Ascending aorta (tissue), 2 donors: Measurements from ENCODE around the gene TMEM151B. TPM values are rescaled to one million over a fixed set of nuclear protein-coding genes. Genes with fewer than 3 reads are reported as not detected.

ENCODE experiments used
- DNase-seq, 2 donors: peaks; one replicate each; pipeline ENCODE4 v3.0.0-alpha.2; 2019; ENCODE audit warnings: low spot score in 2 of 2
- H3K27ac ChIP-seq, 2 donors: fragments of 200-600 bp; sonication (generic); one replicate each; pipeline ENCODE4 v1.5.1; 2016 to 2017; ENCODE audit warnings: mild to moderate bottlenecking in 1 of 2
- H3K27me3 ChIP-seq: fragments of 200-600 bp; sonication (generic); one replicate; pipeline ENCODE4 v1.5.1; 2017
- H3K36me3 ChIP-seq, 2 donors: fragments of 200-600 bp; sonication (generic); one replicate each; pipeline ENCODE4 v1.5.1; 2016
- H3K4me1 ChIP-seq, 2 donors: fragments of 200-600 bp; sonication (generic); one replicate each; pipeline ENCODE4 v1.5.1; 2016 to 2017; ENCODE audit warnings: mild to moderate bottlenecking in 1 of 2
- H3K4me3 ChIP-seq, 2 donors: fragments of 200-600 bp; sonication (generic); one replicate each; pipeline ENCODE4 v1.5.1; 2016 to 2017; ENCODE audit warnings: mild to moderate bottlenecking in 1 of 2
- H3K9me3 ChIP-seq, 2 donors: fragments of 200-600 bp; sonication (generic); one replicate each; pipeline ENCODE4 v1.5.1; 2016
- intact Hi-C: fragments of 100-400 bp; cut with DNase I; formaldehyde crosslinking; loops from one replicate; pipeline ENCODE4 v1.15.1; 2023
- total RNA-seq: library from RNA; depleted of rRNA; stranded (reverse); fragments of >200 nt; gene quantifications from one replicate; pipeline ENCODE4 v1.1.0, GENCODE V29; 2016
- TF ChIP-seq, protein P1 (sequence below), 3 experiments: fragments of 200-600 bp in 2 of 3; fragments of 450-650 bp in 1 of 3; sonication (generic) in 2 of 3; IDR thresholded peaks; one replicate each; pipeline ENCODE4 v1.5.1; 2016 to 2019; ENCODE audit warnings: antibody characterized with exemption in 3 of 3, mild to moderate bottlenecking in 1 of 3, moderate library complexity in 1 of 3

Gene TMEM151B
- total RNA-seq, 1 donor from 2014 or later: not detected

DNA sequence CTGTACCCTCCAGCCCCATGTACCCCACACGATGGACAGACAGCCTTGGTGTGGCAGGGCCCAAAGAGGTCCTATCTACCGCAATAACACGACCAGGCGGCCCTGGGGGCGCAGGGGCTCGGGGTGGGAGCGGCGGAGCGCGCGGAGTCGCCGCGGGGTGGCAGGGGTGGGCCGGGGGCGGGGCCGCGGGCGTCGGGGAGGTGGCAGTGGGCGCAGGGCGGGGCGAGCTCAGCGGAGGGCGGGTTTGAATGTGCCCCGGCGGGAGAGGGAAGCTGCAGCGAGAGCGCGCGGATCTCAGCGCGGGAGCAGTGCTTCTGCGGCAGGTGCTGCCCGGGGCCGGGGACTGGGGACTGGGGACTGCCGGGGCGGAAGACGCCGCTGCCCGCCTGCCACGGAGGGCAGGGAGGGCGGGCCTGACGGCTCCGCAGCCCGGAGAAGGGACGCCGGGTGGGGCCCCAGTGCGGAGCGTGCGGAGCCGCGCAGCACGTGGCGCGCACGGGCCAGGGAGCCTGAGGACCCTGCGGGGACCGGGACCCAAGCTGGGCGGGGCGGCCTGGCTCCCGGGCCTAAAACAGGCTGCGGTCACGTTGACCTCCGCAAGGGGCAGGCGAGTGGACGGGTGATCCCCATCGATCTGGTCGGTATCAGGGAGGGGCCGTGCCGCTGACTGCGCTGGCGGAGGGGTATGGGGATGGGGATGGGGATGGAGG is 46.8 kb upstream of the TMEM151B start, which contains the start of gene SLC29A1:
SLC29A1 (plus strand) TSS at position 277 of the 710 bp plus-strand sequence. CDS start 3,719 bp downstream, outside the sequence.
- Histone ChIP-seq H3K36me3 (peaks cover 0 to 5% of the 10 kb centered on the region in 2 donors), H3K9me3 (no peaks in the 10 kb centered on the region), H3K4me3 (peak within 1 kb of the TSS; percentile 71 to 94), H3K27ac (peak within 1 kb of the TSS; percentile 95 to 99), H3K4me1 (peaks cover 45 to 66% of the 10 kb centered on the region in 2 donors), H3K27me3 (no peaks in the 10 kb centered on the region)
- DNase-seq: peak in 1 of 2 donors; percentile 82
- intact Hi-C loops: loop anchor here (1.0 to 5.0 kb wide), 4 partner anchors 11 to 96 kb away; partner anchors contain the start of genes MRPL14, SLC35B2 and TMEM63B
- TF ChIP-seq, protein P1, sequence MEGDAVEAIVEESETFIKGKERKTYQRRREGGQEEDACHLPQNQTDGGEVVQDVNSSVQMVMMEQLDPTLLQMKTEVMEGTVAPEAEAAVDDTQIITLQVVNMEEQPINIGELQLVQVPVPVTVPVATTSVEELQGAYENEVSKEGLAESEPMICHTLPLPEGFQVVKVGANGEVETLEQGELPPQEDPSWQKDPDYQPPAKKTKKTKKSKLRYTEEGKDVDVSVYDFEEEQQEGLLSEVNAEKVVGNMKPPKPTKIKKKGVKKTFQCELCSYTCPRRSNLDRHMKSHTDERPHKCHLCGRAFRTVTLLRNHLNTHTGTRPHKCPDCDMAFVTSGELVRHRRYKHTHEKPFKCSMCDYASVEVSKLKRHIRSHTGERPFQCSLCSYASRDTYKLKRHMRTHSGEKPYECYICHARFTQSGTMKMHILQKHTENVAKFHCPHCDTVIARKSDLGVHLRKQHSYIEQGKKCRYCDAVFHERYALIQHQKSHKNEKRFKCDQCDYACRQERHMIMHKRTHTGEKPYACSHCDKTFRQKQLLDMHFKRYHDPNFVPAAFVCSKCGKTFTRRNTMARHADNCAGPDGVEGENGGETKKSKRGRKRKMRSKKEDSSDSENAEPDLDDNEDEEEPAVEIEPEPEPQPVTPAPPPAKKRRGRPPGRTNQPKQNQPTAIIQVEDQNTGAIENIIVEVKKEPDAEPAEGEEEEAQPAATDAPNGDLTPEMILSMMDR (IDR thresholded peaks at IDR 0.05): peak in 1 of 3 experiments; percentile 6

DNA sequence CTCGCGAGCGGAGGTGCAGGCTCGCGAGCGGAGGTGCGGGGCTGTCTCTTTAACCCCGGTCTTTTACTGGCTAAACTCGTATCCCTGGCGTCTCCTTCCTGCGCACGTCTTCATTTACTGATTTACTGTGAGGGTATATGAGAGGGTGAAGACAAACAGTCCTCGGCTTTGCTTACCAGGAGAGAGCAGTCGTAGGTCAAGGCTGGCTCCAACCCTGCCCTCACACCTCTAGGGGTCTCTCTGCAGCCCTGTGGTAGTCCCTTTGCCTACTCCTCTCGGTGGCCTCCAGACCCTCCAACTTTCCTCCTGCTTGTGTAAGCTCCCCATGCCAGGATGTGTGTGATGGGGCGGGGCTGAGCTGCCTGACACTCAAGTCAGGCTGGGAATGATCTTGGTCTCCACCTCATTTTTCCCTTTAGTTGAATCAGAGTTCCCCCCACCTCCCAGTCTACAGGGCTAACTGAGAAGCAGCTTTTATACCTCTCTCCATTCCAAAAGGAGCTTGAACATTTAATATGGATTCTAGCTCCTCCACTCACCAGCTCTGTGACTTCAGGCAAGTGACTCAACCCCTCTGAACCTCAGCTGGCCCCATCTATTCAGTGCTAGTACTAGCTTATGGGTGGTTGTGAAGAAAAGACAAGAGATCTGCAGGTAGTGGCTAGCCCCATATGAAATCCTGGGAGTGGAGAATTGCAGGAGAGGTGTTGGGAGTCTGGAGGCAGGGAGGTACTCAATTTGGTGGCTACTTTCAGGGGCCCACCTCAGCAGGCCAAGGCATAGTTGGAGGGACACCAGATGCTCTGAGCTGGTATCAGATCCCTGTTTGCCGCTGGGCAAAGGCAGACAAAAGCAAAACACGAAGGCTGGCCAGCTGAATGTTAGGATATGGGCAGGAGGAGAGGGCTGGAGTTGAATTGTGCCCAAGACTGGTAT is 46.0 kb upstream of the TMEM151B start:
- peaks cover 45 to 67% of the 10 kb centered on the region in 2 donors for H3K4me1 ChIP-seq
- H3K27ac ChIP-seq: peak overlapping the region; percentile 95 to 99
- intact Hi-C loops: loop anchor here (5.0 kb wide), 1 partner anchor 97 kb away; the partner anchor contains the start of genes MRPL14 and TMEM63B
- peaks cover 2 to 13% of the 10 kb centered on the region in 2 donors for H3K36me3 ChIP-seq
- TF ChIP-seq, protein P1 (IDR thresholded peaks at IDR 0.05): no peak
- DNase-seq: peak in 1 of 2 donors; percentile 74
- H3K27me3 ChIP-seq: no peaks in the 10 kb centered on the region
- H3K4me3 ChIP-seq: peak overlapping the region; percentile 71 to 94
- H3K9me3 ChIP-seq: no peaks in the 10 kb centered on the region

DNA sequence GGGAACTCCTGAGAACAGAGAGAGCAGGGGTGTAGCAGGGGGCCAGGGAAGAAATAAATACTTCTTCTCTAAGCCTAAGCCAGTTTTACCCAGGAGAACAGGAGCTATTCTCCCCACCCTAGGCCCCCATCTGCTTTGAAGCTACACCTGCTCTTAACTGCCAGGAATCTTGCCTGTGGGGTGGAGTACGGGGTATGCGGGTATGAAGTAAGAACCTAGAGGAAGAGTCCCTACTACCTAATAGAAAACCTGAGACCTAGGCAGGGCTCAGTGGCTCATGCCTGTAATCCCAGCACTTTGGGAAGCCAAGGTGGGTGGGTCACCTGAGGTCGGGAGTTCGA is 45.3 kb upstream of the TMEM151B start:
- DNase-seq: no peak
- H3K4me1 ChIP-seq: peaks cover 45 to 64% of the 10 kb centered on the region in 2 donors
- H3K36me3 ChIP-seq: peaks cover 8 to 19% of the 10 kb centered on the region in 2 donors
- TF ChIP-seq, protein P1 (IDR thresholded peaks at IDR 0.05): no peak
- intact Hi-C loops: loop anchor here (5.0 kb wide), 1 partner anchor 98 kb away; the partner anchor contains the start of genes MRPL14 and TMEM63B
- peak overlapping the region; percentile 71 to 94 for H3K4me3 ChIP-seq
- no peaks in the 10 kb centered on the region for H3K9me3 ChIP-seq
- H3K27me3 ChIP-seq: no peaks in the 10 kb centered on the region
- peak overlapping the region; percentile 95 to 99 for H3K27ac ChIP-seq

DNA sequence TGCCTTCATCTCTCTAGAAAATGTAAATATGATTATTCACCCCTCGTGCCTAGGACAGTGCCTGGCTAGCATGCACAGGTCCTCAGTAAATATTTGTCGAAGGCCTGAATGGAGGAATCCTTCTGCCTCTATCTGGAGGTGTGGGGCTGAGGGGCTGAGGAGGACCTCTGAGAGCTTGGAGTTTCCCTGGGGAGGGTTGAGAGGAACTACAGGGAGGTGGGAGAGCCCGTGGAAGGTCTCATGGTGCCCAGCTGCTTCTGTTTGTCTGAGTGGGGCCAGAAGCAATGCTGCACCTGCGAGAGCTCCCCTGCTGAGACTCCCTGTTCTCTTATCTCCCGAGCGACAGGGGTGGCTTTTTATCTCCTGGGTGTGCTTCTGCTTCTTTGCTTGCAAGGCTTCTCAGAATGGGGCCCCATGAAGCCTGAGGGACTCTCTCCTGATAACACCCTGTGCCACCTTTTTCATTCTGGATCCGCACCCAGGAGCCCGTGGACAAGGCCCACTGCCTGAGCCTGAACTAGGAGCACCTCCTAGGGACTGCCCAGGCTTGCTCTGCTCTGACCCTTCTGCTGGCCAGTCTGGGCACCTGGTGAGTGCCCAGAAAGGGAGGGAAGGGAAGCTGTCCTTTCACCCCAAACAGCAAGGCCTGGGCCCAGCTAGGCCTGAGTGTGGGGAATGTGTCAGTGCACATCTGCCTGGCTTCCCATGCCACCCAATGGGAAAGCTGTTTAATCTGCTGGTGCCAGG is 44.5 kb upstream of the TMEM151B start:
- Histone ChIP-seq H3K27ac (peak overlapping the region; percentile 95 to 99), H3K27me3 (no peaks in the 10 kb centered on the region), H3K36me3 (peaks cover 16 to 27% of the 10 kb centered on the region in 2 donors), H3K4me3 (peak overlapping the region in 1 of 2 donors; percentile 94), H3K4me1 (peaks cover 41 to 57% of the 10 kb centered on the region in 2 donors), H3K9me3 (no peaks in the 10 kb centered on the region)
- intact Hi-C loops: no loop called here
- no peak for DNase-seq
- TF ChIP-seq, protein P1 (IDR thresholded peaks at IDR 0.05): no peak
